Liver (tissue), 9 donors: ENCODE measurements around the gene MTA3. TPM values are rescaled to one million over a fixed set of nuclear protein-coding genes. Genes with fewer than 3 reads are reported as not detected.
"Not testable (repeated sequence)": the region's sequence is repeated elsewhere in the genome, so short reads cannot be mapped to it uniquely, and the experiment has no call there.

ENCODE experiments used
- DNase-seq: peaks from one replicate; pipeline ENCODE4 v3.0.0-alpha.2; 2017; ENCODE audit warnings: low spot score
- H3K27ac ChIP-seq, 2 donors: one replicate each; pipeline ENCODE4 v1.7.0; 2013; ENCODE audit warnings: inconsistent platforms in 2 of 2, low read length in 2 of 2, control low read depth in 1 of 2, low read depth in 1 of 2, mild to moderate bottlenecking in 1 of 2
- H3K27me3 ChIP-seq, 4 donors: one replicate each; pipeline versions ENCODE4 v1.6.1 to v1.7.0; 2013; ENCODE audit warnings: low read length in 3 of 4, inconsistent platforms in 1 of 4, mild to moderate bottlenecking in 1 of 4, moderate library complexity in 1 of 4; ENCODE audit not compliant: control insufficient read depth in 4 of 4, insufficient read depth in 4 of 4
- H3K36me3 ChIP-seq, 4 donors: one replicate each; pipeline versions ENCODE4 v1.6.1 to v1.7.0; 2013; ENCODE audit warnings: low read length in 3 of 4, mild to moderate bottlenecking in 3 of 4, low read depth in 1 of 4, moderate library complexity in 1 of 4; ENCODE audit not compliant: control insufficient read depth in 4 of 4, insufficient read depth in 3 of 4
- H3K4me1 ChIP-seq, 4 donors: one replicate each; pipeline versions ENCODE4 v1.6.1 to v1.7.0; 2013; ENCODE audit warnings: low read length in 3 of 4, mild to moderate bottlenecking in 3 of 4, moderate library complexity in 1 of 4; ENCODE audit not compliant: control insufficient read depth in 4 of 4, insufficient read depth in 4 of 4
- H3K4me3 ChIP-seq, 3 donors: one replicate each; pipeline versions ENCODE4 v1.6.1 to v1.7.0; 2013; ENCODE audit warnings: low read length in 3 of 3, control low read depth in 1 of 3, low read depth in 1 of 3, mild to moderate bottlenecking in 1 of 3
- H3K9ac ChIP-seq, 2 donors: one replicate each; pipeline ENCODE4 v1.7.0; 2013; ENCODE audit warnings: low read length in 2 of 2, mild to moderate bottlenecking in 2 of 2, moderate library complexity in 2 of 2, control low read depth in 1 of 2, low read depth in 1 of 2
- H3K9me3 ChIP-seq, 4 donors: one replicate each; pipeline versions ENCODE4 v1.6.1 to v1.7.0; 2013; ENCODE audit warnings: low read length in 3 of 4; ENCODE audit not compliant: control insufficient read depth in 4 of 4
- ATF3 ChIP-seq: IDR thresholded peaks from 2 replicates; pipeline ENCODE4 v1.6.1; 2016; ENCODE audit warnings: antibody characterized with exemption
- EGR1 ChIP-seq, 2 donors: IDR thresholded peaks; 2 replicates each; pipeline ENCODE4 v1.6.1; 2016 to 2018; ENCODE audit warnings: antibody characterized with exemption in 2 of 2, low read depth in 2 of 2
- FOXA1 ChIP-seq: IDR thresholded peaks from 2 replicates; pipeline ENCODE4 v1.6.1; 2016; ENCODE audit warnings: antibody characterized with exemption
- FOXA2 ChIP-seq: IDR thresholded peaks from 2 replicates; pipeline ENCODE4 v1.6.1; 2016; ENCODE audit warnings: antibody characterized with exemption
- GABPA ChIP-seq, 2 donors: IDR thresholded peaks in 1 of 2; conservative IDR thresholded peaks in 1 of 2; 2 replicates each; pipeline ENCODE4 v1.6.1; 2016; ENCODE audit warnings: antibody characterized with exemption in 2 of 2, mild to moderate bottlenecking in 1 of 2, moderate library complexity in 1 of 2
- HNF4A ChIP-seq, 2 donors: conservative IDR thresholded peaks; 2 replicates each; pipeline ENCODE4 v1.6.1; 2016; ENCODE audit warnings: antibody characterized with exemption in 2 of 2, mild to moderate bottlenecking in 2 of 2
- HNF4G ChIP-seq: IDR thresholded peaks from 2 replicates; pipeline ENCODE4 v1.6.1; 2016; ENCODE audit warnings: antibody characterized with exemption
- JUND ChIP-seq, 2 donors: IDR thresholded peaks; 2 replicates each; pipeline ENCODE4 v1.6.1; 2016; ENCODE audit warnings: antibody characterized with exemption in 2 of 2
- MAX ChIP-seq: IDR thresholded peaks from 2 replicates; pipeline ENCODE4 v1.6.1; 2016; ENCODE audit warnings: antibody characterized with exemption
- RAD21 ChIP-seq, 2 donors: IDR thresholded peaks; 2 replicates each; pipeline ENCODE4 v1.6.1; 2016; ENCODE audit warnings: antibody characterized with exemption in 2 of 2, mild to moderate bottlenecking in 2 of 2
- RXRA ChIP-seq, 2 donors: IDR thresholded peaks; 2 replicates each; pipeline ENCODE4 v1.6.1; 2017 to 2018; ENCODE audit warnings: antibody characterized with exemption in 2 of 2, mild to moderate bottlenecking in 1 of 2
- SP1 ChIP-seq: IDR thresholded peaks from 2 replicates; pipeline ENCODE4 v1.6.1; 2018; ENCODE audit warnings: antibody characterized with exemption, mild to moderate bottlenecking
- YY1 ChIP-seq: IDR thresholded peaks from 2 replicates; pipeline ENCODE4 v1.6.1; 2016; ENCODE audit warnings: antibody characterized with exemption, mild to moderate bottlenecking
- WGBS: extraction: QIAGEN DNeasy Blood & Tissue Kit; methylation state at CpG from one replicate; pipeline ENCODE4 v1.1.7; 2013; 5-methylcytosine and 5-hydroxymethylcytosine counted together
- polyA plus RNA-seq, 2 donors: library from polyadenylated mRNA; stranded (reverse) in 1 of 2; unstranded in 1 of 2; fragments of 200-250 nt in 1 of 2; fragments of >200 nt in 1 of 2; fragmentation: Nextera tagmentation in 1 of 2; extraction: Ambion mirVana in 1 of 2; gene quantifications; one replicate each; pipeline versions ENCODE4 v1.2.1 to v1.2.3, GENCODE V29; 2013 to 2015
- total RNA-seq, 2 donors: library from RNA; depleted of rRNA; stranded (reverse); fragments of >200 nt; gene quantifications; one replicate each; pipeline ENCODE4 v1.2.3, GENCODE V29; 2014
- TF ChIP-seq, protein P1 (sequence below): IDR thresholded peaks from 2 replicates; pipeline ENCODE4 v1.6.1; 2016; ENCODE audit warnings: antibody characterized with exemption
- TF ChIP-seq, protein P2 (sequence below): IDR thresholded peaks from 2 replicates; pipeline ENCODE4 v1.6.1; 2016; ENCODE audit warnings: antibody characterized with exemption, mild to moderate bottlenecking
- donor health status: healthy.
- donor health status: healthy.
- donor health status: healthy.
- donor health status: healthy.
- donor health status: healthy.

MTA3 gene
- total and polyA plus RNA-seq, 4 donors, result 5.5 to 10.3 (median 6.8) TPM

DNA sequence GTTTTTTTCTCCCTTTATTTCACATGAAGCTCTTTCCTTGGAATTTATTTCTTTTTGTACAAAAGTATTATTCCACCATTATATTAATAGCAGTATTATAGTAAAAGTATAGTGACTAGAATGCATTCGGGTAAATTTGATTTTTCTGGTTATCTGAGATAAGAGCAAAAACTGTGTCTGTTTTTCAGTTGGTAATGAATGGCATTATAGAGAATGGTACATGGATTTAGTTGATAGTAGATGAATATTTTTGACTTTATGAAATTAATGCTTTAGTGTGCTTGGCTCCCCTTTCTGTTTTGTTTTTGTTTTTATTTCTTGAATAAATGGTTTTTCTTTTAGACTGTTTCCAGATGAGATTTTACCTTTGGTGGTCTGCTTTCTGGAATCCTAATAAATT is 71.8 kb downstream of the MTA3 start:
- DNase-seq, result no peak
- TF ChIP-seq FOXA1 (no peak), ATF3 (no peak), SP1 (no peak), MAX (no peak), HNF4A (conservative IDR thresholded peaks at IDR 0.05) (no peak), HNF4G (no peak), EGR1 (IDR thresholded peaks at IDR 0.05; ENCODE audit: low read depth in 2 of 2) (no peak), GABPA (IDR thresholded peaks at IDR 0.05 in 1 of 2, conservative IDR thresholded peaks at IDR 0.05 in 1 of 2) (no peak), YY1 (no peak), JUND (IDR thresholded peaks at IDR 0.05) (no peak), RAD21 (IDR thresholded peaks at IDR 0.05) (no peak), RXRA (IDR thresholded peaks at IDR 0.05) (no peak)
- TF ChIP-seq, protein P1, sequence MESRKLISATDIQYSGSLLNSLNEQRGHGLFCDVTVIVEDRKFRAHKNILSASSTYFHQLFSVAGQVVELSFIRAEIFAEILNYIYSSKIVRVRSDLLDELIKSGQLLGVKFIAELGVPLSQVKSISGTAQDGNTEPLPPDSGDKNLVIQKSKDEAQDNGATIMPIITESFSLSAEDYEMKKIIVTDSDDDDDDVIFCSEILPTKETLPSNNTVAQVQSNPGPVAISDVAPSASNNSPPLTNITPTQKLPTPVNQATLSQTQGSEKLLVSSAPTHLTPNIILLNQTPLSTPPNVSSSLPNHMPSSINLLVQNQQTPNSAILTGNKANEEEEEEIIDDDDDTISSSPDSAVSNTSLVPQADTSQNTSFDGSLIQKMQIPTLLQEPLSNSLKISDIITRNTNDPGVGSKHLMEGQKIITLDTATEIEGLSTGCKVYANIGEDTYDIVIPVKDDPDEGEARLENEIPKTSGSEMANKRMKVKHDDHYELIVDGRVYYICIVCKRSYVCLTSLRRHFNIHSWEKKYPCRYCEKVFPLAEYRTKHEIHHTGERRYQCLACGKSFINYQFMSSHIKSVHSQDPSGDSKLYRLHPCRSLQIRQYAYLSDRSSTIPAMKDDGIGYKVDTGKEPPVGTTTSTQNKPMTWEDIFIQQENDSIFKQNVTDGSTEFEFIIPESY, result no peak
- Histone ChIP-seq H3K4me3 (no peak overlapping the region), H3K4me1 (no peaks in the 10 kb centered on the region), H3K9ac (no peak overlapping the region), H3K27me3 (no peaks in the 10 kb centered on the region), H3K36me3 (peaks cover 0 to 1% (median 0%) of the 10 kb centered on the region in 4 donors), H3K27ac (no peak overlapping the region), H3K9me3 (no peaks in the 10 kb centered on the region)
- 97% methylated on average over 1 of the region's 1 CpG for WGBS

- H3K9me3 ChIP-seq, DNase-seq, H3K9ac ChIP-seq, H3K27me3 ChIP-seq, H3K27ac ChIP-seq, H3K4me3 ChIP-seq, H3K4me1 ChIP-seq: not testable (repeated sequence)
- H3K36me3 ChIP-seq, result peaks cover 0 to 11% (median 6%) of the 10 kb centered on the region in 4 donors
- WGBS, result 89% methylated on average over 2 of the region's 2 CpGs
Observed at GRCh38 chr2:42642371-42642770, 73.9 kb downstream of the MTA3 start.

DNA sequence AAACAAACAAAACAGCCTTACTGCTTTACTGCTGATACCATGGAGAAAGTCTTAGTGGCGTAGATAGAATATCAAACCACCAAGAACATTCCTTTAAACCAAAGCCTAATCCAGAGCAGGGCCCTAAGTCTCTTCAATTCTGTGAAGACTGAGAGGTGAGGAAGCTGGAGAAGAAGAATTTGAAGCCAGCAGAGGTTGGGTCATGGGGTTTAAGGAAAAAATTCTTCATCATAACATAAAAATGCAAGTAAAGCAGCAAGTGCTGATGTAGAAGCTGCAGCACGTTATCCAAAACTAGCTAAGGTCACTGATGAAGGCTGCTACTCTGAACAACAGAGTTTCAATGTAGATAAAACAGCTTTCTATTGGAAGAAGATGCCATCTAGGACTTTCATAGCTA is 77.1 kb downstream of the MTA3 start:
- Histone ChIP-seq H3K4me1 (no peaks in the 10 kb centered on the region), H3K4me3 (no peak overlapping the region), H3K36me3 (peaks cover 2 to 11% (median 6%) of the 10 kb centered on the region in 4 donors), H3K27me3 (no peaks in the 10 kb centered on the region), H3K27ac (no peak overlapping the region), H3K9ac (no peak overlapping the region), H3K9me3 (no peaks in the 10 kb centered on the region)
- TF ChIP-seq RAD21 (IDR thresholded peaks at IDR 0.05) (no peak), FOXA2 (no peak), SP1 (no peak), RXRA (IDR thresholded peaks at IDR 0.05) (no peak), MAX (no peak), HNF4A (conservative IDR thresholded peaks at IDR 0.05) (no peak), JUND (IDR thresholded peaks at IDR 0.05) (no peak)
- TF ChIP-seq, protein P2, sequence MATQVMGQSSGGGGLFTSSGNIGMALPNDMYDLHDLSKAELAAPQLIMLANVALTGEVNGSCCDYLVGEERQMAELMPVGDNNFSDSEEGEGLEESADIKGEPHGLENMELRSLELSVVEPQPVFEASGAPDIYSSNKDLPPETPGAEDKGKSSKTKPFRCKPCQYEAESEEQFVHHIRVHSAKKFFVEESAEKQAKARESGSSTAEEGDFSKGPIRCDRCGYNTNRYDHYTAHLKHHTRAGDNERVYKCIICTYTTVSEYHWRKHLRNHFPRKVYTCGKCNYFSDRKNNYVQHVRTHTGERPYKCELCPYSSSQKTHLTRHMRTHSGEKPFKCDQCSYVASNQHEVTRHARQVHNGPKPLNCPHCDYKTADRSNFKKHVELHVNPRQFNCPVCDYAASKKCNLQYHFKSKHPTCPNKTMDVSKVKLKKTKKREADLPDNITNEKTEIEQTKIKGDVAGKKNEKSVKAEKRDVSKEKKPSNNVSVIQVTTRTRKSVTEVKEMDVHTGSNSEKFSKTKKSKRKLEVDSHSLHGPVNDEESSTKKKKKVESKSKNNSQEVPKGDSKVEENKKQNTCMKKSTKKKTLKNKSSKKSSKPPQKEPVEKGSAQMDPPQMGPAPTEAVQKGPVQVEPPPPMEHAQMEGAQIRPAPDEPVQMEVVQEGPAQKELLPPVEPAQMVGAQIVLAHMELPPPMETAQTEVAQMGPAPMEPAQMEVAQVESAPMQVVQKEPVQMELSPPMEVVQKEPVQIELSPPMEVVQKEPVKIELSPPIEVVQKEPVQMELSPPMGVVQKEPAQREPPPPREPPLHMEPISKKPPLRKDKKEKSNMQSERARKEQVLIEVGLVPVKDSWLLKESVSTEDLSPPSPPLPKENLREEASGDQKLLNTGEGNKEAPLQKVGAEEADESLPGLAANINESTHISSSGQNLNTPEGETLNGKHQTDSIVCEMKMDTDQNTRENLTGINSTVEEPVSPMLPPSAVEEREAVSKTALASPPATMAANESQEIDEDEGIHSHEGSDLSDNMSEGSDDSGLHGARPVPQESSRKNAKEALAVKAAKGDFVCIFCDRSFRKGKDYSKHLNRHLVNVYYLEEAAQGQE, result no peak
- TF ChIP-seq, protein P1, result no peak
- 97% methylated on average over 2 of the region's 2 CpGs for WGBS
- no peak for DNase-seq
